ENCODE measurements around the gene VSIG10.
"Not testable (repeated sequence)": the region's sequence is repeated elsewhere in the genome, so short reads cannot be mapped to it uniquely, and the experiment has no call there.

The VSIG10 gene, protein sequence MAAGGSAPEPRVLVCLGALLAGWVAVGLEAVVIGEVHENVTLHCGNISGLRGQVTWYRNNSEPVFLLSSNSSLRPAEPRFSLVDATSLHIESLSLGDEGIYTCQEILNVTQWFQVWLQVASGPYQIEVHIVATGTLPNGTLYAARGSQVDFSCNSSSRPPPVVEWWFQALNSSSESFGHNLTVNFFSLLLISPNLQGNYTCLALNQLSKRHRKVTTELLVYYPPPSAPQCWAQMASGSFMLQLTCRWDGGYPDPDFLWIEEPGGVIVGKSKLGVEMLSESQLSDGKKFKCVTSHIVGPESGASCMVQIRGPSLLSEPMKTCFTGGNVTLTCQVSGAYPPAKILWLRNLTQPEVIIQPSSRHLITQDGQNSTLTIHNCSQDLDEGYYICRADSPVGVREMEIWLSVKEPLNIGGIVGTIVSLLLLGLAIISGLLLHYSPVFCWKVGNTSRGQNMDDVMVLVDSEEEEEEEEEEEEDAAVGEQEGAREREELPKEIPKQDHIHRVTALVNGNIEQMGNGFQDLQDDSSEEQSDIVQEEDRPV

DNA sequence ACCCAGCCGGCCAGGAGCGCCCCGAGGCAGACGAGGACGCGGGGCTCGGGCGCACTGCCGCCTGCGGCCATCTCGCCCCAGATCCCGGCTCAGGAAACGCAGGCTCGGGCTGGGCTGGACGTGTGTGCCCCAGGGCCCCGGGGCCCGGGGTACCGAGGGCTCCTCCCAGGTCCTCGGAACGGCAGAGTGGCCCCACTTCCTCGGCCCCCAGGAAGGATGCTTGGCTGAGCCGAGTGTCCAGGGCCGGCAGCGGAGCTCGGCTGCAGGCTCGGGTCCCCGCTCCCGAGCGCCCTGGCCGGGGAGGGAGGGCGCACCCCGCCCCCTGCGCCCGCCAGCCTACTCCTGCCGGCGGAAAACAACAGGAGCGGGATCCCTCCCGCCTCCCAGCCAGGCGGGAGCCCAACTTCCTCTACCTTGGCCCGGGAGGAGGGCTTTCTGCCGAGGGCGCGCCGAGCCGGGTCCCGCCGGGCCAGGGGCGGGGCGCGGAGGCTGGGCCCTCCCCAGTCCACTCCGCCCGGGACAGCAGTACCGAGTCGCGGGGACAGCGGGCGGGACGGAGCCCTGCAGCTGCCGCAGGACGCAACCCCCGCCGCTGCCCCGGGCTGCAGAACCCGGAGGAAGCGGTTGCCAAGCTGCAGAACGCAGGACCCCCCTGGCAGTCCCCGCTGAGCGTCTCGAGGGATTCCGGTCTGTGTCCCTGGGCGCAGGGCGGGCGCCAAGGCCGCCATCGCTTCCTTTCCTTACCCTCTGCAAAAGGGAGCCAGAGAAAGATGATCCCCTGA is at the start of gene VSIG10:
TSS of gene VSIG10 (minus strand) at position 411 of the 782 bp plus-strand sequence. CDS start at position 71, 340 bp downstream.
- peak; percentile 1 for DNase-seq (ENCODE audit: low read depth)

GRCh38 chr12:118151755-118152154 is 47.9 kb upstream of the VSIG10 start:
- no peak for DNase-seq (ENCODE audit: low read depth)

- DNase-seq (ENCODE audit: low read depth) = no peak
Measured at GRCh38 chr12:118150625-118151024, 46.8 kb upstream of the VSIG10 start.

DNA sequence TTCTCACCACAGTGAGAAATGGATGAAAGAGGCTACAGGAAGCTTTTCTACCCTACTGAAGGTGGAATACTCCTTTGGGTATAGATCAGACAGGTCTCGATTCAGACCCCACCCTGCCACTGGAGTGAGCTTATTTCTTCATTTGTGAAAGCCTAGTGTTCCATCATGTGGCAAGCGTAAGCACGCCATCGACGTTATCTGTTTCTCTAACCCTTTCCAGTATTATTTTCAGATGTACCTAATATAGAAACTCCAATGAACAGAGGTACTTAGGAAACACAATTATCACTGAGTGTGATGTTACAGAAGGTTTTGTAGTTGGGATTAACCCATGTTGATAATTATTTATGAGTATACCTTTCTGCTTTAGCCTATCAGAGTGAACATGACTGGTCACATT is 44.5 kb upstream of the VSIG10 start:
- DNase-seq (ENCODE audit: low read depth) = no peak

DNA sequence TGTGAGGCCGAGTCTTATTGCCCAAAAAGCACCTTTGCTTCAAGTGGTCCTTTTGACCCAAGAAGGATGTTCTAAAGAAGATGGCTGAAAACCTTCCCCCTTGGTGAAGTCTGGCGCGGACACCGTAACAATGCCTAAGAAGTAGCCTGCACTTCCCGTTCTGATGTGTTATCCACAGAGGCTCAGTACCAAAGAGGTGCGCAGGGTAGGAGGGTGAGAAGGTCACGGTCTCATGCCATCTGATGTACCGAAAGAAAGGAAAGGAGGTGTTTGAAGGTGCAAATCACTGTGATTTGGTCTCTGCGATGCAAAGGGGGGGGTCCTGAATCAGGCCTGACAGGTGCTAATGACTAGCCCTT is 42.0 kb upstream of the VSIG10 start:
- no peak for DNase-seq (ENCODE audit: low read depth)

DNA sequence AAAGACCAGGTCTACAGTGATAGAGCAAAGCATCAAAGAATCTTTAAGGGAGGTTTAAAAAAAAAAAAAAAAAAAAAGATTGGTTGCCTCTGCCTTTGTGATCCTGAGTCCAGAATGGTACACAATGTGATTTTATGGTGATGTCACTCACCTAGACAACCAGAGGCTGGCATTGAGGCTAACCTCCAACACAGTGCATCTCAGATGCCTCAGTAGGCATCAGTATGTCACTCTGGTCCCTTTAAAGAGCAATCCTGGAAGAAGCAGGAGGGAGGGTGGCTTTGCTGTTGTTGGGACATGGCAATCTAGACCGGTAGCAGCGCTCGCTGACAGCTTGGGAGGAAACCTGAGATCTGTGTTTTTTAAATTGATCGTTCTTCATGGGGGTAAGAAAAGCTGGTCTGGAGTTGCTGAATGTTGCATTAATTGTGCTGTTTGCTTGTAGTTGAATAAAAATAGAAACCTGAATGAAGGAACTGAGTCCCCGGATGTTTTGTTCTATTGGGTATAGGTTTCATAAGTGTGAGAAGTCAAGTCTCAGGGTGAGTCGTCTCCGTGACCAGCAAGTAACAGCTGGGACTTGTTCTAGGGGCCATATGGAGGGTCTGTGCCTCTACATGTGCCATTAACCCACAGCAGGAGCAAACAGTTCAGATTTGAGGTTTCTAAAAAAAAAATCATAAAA is 41.4 kb upstream of the VSIG10 start:
- DNase-seq (ENCODE audit: low read depth) = no peak

- DNase-seq (ENCODE audit: low read depth) = no peak
Measured at GRCh38 chr12:118144499-118144898, 40.7 kb upstream of the VSIG10 start.

DNA sequence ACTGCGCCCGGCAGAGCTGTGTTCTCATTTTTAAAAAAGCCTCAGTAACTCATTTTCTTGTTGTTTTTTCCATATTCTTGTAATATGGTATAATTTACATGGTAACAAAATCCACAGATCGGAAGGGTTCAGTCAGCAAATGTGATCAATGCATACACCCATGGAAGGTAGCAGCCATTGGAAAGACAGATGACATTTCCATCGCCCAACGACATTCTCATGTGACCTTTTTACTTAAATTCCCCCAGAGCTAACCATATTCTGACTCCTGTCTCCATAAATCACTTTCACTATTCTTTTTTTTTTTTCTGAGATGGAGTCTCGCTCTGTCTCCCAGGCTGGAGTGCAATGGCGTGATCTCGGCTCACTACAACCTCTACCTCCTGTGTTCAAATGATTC is 37.0 kb upstream of the VSIG10 start:
- DNase-seq (ENCODE audit: low read depth) = no peak

GRCh38 chr12:118137148-118137678 is 33.4 kb upstream of the VSIG10 start:
- no peak for DNase-seq (ENCODE audit: low read depth)

- peak; percentile 28 for DNase-seq (ENCODE audit: low read depth)
Measured at GRCh38 chr12:118136559-118137003, 32.8 kb upstream of the VSIG10 start.

- DNase-seq (ENCODE audit: low read depth) = peak; percentile 89
Measured at GRCh38 chr12:118135788-118136558, 32.2 kb upstream of the VSIG10 start, which contains the start of gene PEBP1. Gene PEBP1, plus strand, starts transcription at chr12:118136124. Its CDS starts 86 bp downstream, at chr12:118136210.

GRCh38 chr12:118129436-118129835 is 25.6 kb upstream of the VSIG10 start:
- not testable (repeated sequence) for DNase-seq (ENCODE audit: low read depth)

- no peak for DNase-seq (ENCODE audit: low read depth)
Measured at GRCh38 chr12:118127867-118128266, 24.1 kb upstream of the VSIG10 start.

DNA sequence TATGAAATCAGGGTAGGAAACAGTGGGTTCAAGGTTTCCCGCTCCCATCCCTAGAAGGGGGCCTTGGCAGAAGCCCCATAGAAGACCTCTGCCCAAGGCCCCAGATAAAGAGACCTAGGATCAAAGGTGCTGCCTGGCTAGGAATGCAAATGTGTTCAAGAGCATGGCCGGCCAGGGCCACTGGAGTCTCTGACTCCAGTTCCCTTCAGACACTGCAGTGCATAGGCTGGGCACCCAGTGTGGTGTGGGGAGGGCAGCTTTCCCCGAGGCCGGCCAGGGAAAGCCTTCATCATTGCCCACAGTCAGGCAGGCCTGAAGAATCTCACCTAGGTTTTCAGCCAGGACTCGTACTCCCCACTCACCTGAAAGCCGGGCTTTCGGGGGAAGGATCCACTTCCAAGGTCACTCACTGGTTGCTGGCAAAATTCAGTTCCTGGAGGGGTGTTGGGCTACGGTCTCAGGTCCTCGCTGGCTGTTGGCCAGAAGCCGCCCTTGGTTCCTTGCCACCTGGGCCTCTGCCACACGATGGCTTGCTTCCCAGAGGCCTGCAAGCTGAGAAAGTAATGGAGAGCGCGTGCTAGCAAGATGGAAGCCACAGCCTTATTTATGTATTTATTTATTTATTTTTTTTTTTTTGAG is 22.4 kb upstream of the VSIG10 start:
- DNase-seq (ENCODE audit: low read depth) = no peak

DNA sequence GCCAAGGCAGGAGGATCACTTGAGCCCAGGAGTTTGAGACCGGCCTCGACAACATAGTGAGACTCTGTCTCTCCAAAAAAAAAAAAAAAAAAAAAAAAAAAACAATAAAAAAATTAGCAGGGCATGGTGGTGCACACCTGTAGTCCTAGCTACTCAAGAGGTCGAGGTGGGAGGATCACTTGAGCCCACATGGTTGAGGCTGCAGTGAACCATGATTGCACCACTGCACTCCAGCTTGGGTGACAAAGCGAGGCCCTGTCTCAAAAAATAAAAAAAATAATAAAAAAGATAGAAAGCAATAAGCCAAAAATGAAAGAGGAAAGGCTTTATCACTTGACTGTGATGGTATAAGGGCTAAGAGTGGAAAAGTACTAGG is 21.9 kb upstream of the VSIG10 start:
- DNase-seq (ENCODE audit: low read depth) = no peak

DNA sequence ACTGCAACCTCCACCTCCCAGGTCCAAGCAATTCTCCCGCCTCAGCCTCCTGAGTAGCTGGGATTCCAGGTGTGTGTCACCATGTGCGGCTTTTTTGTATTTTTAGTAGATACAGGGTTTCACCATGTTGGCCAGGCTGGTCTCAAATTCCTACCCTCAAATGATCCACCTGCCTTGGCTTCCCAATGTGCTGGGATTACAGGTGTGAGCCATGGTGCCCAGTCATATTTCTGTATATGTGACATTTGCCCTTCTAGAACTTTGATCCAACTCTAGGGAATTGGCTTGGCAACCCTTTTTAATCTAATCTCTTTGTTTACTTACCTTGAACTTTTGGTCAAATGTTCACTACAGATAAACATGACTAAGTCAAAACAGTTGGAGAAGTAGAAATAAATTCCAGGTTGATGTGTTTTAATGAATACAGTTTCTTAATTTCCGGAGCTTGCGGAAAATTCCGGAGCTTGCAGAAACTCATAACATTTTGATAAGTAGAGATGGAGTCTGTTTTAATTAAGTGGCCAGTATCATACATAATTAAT is 20.6 kb upstream of the VSIG10 start:
- no peak for DNase-seq (ENCODE audit: low read depth)

DNA sequence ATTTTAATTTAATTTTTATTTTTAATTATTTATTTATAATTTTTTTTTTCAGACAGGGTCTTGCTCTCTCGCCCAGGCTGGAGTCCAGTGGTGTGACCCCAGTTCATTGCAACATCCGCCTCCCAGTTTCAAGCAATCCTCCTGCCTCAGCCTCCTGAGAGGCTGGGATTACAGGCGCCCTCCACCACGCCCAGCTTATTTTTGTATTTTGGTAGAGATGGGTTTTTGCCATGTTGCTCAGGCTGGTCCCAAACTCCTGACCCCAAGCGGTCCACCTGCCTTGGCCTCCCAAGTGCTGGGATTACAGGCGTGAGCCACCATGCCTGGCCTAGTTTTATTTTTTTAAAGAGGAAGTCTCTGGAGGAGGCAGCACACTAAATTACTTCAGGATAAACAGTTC is 18.5 kb upstream of the VSIG10 start:
- DNase-seq (ENCODE audit: low read depth) = no peak

DNA sequence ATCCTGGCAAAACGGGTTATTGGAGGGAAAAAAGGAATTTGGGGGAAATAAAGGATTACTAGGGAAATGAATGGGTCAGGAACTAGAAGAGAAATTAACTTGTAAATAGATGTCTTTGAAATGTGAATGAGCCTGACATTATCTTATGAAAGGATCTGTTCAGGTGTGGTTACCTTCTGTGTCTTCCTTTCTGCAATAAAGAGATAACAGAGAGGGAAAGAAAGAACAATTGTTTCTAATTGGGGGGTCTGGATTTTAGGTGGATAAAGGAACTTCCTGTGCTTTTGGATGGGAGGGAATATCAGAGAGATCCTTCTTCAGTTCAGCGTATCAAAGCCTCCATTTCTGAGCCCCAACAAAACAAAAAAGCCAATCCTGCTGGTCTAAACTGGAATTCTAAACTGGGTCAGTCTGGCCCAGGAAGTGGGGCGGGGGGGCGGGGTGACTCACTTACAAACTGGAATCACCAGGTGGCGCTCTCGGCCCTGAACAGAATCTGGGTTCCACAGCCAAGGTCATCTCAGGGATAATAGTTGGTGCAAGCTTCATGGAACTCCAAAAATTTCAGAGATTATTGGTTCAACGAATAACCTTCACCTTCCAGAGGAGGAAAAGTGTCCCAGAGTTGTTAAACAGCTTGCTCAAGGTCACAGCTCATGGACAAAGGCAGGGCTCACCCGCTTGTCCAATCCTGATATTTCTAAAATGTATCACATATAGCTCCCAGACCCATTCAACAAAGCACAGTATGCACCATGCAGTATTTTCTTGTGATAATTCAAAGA is 17.0 kb upstream of the VSIG10 start:
- DNase-seq (ENCODE audit: low read depth) = peak; percentile 46

- no peak for DNase-seq (ENCODE audit: low read depth)
Measured at GRCh38 chr12:118119449-118119879, 15.7 kb upstream of the VSIG10 start.

- no peak for DNase-seq (ENCODE audit: low read depth)
Measured at GRCh38 chr12:118109088-118109487, 5.3 kb upstream of the VSIG10 start.

All from activated T-helper 9 cell treated with anti-CD3 and anti-CD28 coated beads, Interleukin-2, amount 50 U/mL, for 16 hours (primary cell).